Keratinocyte (primary cell): ENCODE results near the gene QSOX1. TPM values are rescaled to one million over a fixed set of nuclear protein-coding genes. Genes with fewer than 3 reads are reported as not detected.

Experiments used
- DNase-seq: peaks from one replicate; pipeline ENCODE4 v3.0.0-alpha.2; 2011; ENCODE audit warnings: low read depth, missing footprints, low spot score
- FAIRE-seq: peaks from 2 replicates; lab custom pipeline; 2011; peaks lifted over from hg19 to GRCh38; lab: Jason Lieb, UNC
- H2AFZ ChIP-seq: 2 replicates; pipeline ENCODE4 v1.6.0; 2012; ENCODE audit warnings: low read length, control low read depth, inconsistent platforms; ENCODE audit not compliant: control insufficient read depth
- H3K27ac ChIP-seq: 2 replicates; pipeline ENCODE4 v1.5.1; 2011; ENCODE audit warnings: low read length; ENCODE audit not compliant: control insufficient read depth, insufficient read depth
- H3K27me3 ChIP-seq: 3 replicates; pipeline ENCODE4 v1.6.0; 2011; ENCODE audit warnings: low read length; ENCODE audit not compliant: control insufficient read depth, insufficient read depth; ENCODE audit errors: extremely low read depth
- H3K36me3 ChIP-seq, 2 experiments: 2 replicates in 1 of 2; 3 replicates in 1 of 2; pipeline ENCODE4 v1.5.1; 2011; ENCODE audit warnings: low read length in 2 of 2, mild to moderate bottlenecking in 1 of 2; ENCODE audit not compliant: control insufficient read depth in 2 of 2, insufficient read depth in 2 of 2; ENCODE audit errors: extremely low read depth in 1 of 2
- H3K4me1 ChIP-seq: 3 replicates; pipeline ENCODE4 v1.5.1; 2011; ENCODE audit warnings: low read length; ENCODE audit not compliant: control insufficient read depth, insufficient read depth; ENCODE audit errors: extremely low read depth
- H3K4me2 ChIP-seq: 3 replicates; pipeline ENCODE4 v1.6.0; 2011; ENCODE audit warnings: low read depth, low read length; ENCODE audit not compliant: control insufficient read depth, insufficient read depth; ENCODE audit errors: extremely low read depth
- H3K4me3 ChIP-seq, 3 experiments: fragments of 200-600 bp in 1 of 3; sonication (generic) in 1 of 3; 2 replicates in 2 of 3; 3 replicates in 1 of 3; pipeline ENCODE4 v1.5.1; 2011 to 2016; ENCODE audit warnings: low read length in 3 of 3, mild to moderate bottlenecking in 3 of 3, control low read depth in 2 of 3, inconsistent platforms in 1 of 3, low read depth in 1 of 3, mixed read lengths in 1 of 3, mixed run types in 1 of 3, moderate library complexity in 1 of 3; ENCODE audit not compliant: control insufficient read depth in 2 of 3, insufficient read depth in 2 of 3; ENCODE audit errors: extremely low read depth in 1 of 3
- H3K79me2 ChIP-seq: 2 replicates; pipeline ENCODE4 v1.6.0; 2012; ENCODE audit warnings: low read length; ENCODE audit not compliant: control insufficient read depth, insufficient read depth
- H3K9ac ChIP-seq: 3 replicates; pipeline ENCODE4 v1.6.0; 2011; ENCODE audit warnings: low read length; ENCODE audit not compliant: control insufficient read depth, insufficient read depth; ENCODE audit errors: extremely low read depth
- H3K9me1 ChIP-seq: 3 replicates; pipeline ENCODE4 v1.6.0; 2011; ENCODE audit warnings: low read length; ENCODE audit not compliant: control insufficient read depth, insufficient read depth; ENCODE audit errors: extremely low read depth
- H3K9me3 ChIP-seq: 2 replicates; pipeline ENCODE4 v1.5.1; 2012; ENCODE audit warnings: low read depth, low read length; ENCODE audit not compliant: control insufficient read depth
- H4K20me1 ChIP-seq: 3 replicates; pipeline ENCODE4 v1.6.0; 2011; ENCODE audit warnings: low read length; ENCODE audit not compliant: control insufficient read depth, insufficient read depth; ENCODE audit errors: extremely low read depth
- CTCF ChIP-seq, 3 experiments: IDR thresholded peaks in 1 of 3; conservative IDR thresholded peaks in 1 of 3; optimal IDR thresholded peaks in 1 of 3; 2 replicates in 2 of 3; 3 replicates in 1 of 3; pipeline versions ENCODE3 to v1.5.1; 2011; ENCODE audit warnings: low read length in 3 of 3, mild to moderate bottlenecking in 3 of 3, moderate library complexity in 2 of 3, control low read depth in 1 of 3, inconsistent platforms in 1 of 3; ENCODE audit not compliant: insufficient read depth in 2 of 3; ENCODE audit errors: extremely low read depth in 1 of 3
- EZH2 ChIP-seq: IDR thresholded peaks from one replicate; pipeline ENCODE4 v1.6.1; 2012; ENCODE audit warnings: inconsistent platforms, mild to moderate bottlenecking, low read length, moderate library complexity
- dilution Hi-C: fragments of 300-500 bp; cut with MboI; formaldehyde crosslinking; loops from one replicate; pipeline ENCODE4 v1.7.0; 2020; ENCODE audit warnings: low sequenced_read_pairs; ENCODE audit not compliant: extremely low pct_ligation_motif_present
- polyA plus RNA-seq, 5 experiments: library from polyadenylated mRNA; depleted of rRNA in 3 of 5; stranded (reverse) in 3 of 5; stranded (forward) in 1 of 5; unstranded in 1 of 5; fragments of >200 nt; gene quantifications; 1 replicate in 1 of 5; 2 replicates in 3 of 5; 3 replicates in 1 of 5; pipeline versions ENCODE4 v1.2.1 to v1.2.3, GENCODE V29; 2011 to 2012; ENCODE audit warnings: missing spikeins in 2 of 5, low read depth in 1 of 5, low replicate concordance in 1 of 5

QSOX1 gene
- polyA plus RNA-seq, 1 donor (not counting 4 experiments of a cell fraction or from before 2014, with no cell fraction given) = 57.6 TPM

GRCh38 chr1:180243517-180244221, 89.0 kb downstream of the QSOX1 start:
- H3K4me2 ChIP-seq = no peak overlapping the region
- no peak for DNase-seq
- no peaks in the 10 kb centered on the region for H3K4me1 ChIP-seq
- no peaks in the 10 kb centered on the region for H4K20me1 ChIP-seq
- no peaks in the 10 kb centered on the region for H3K9me1 ChIP-seq
- no peaks in the 10 kb centered on the region for H3K79me2 ChIP-seq
- peaks cover 40% of the 10 kb centered on the region for H3K27me3 ChIP-seq
- H2AFZ ChIP-seq = no peak overlapping the region
- no peak overlapping the region for H3K4me3 ChIP-seq
- dilution Hi-C loops = no loop called here
- no peaks in the 10 kb centered on the region for H3K9me3 ChIP-seq
- FAIRE-seq = no peak
- TF ChIP-seq EZH2 (no peak), CTCF (optimal IDR thresholded peaks at IDR 0.05 in 1 of 3, IDR thresholded peaks at IDR 0.05 in 1 of 3, conservative IDR thresholded peaks at IDR 0.05 in 1 of 3; ENCODE audit: extremely low read depth in 1 of 3, insufficient read depth in 2 of 3, low read length in 3 of 3) (peak in 1 of 3 experiments; percentile 9)
- no peak overlapping the region for H3K27ac ChIP-seq
- H3K36me3 ChIP-seq = no peaks in the 10 kb centered on the region
- no peak overlapping the region for H3K9ac ChIP-seq

GRCh38 chr1:180244840-180245239, 90.2 kb downstream of the QSOX1 start:
- Histone ChIP-seq H3K4me2 (no peak overlapping the region), H3K36me3 (no peaks in the 10 kb centered on the region), H2AFZ (no peak overlapping the region), H3K9me1 (no peaks in the 10 kb centered on the region), H3K9ac (no peak overlapping the region), H3K27me3 (peaks cover 29% of the 10 kb centered on the region), H3K4me1 (no peaks in the 10 kb centered on the region), H3K27ac (no peak overlapping the region), H3K4me3 (no peak overlapping the region), H3K9me3 (no peaks in the 10 kb centered on the region), H4K20me1 (no peaks in the 10 kb centered on the region), H3K79me2 (no peaks in the 10 kb centered on the region)
- dilution Hi-C loops = no loop called here
- no peak for TF ChIP-seq EZH2
- FAIRE-seq (no peak), DNase-seq (no peak)
